ENCODE measurements around the gene DYRK1B.
"Not testable (repeated sequence)": the region's sequence is repeated elsewhere in the genome, so short reads cannot be mapped to it uniquely, and the experiment has no call there.

DYRK1B gene

GRCh38 chr19:39830847-39831246 is 3.1 kb downstream of the DYRK1B start:
- DNase-seq (ENCODE audit: low read depth in 2 of 2), result no peak

GRCh38 chr19:39830406-39830805 is 3.6 kb downstream of the DYRK1B start:
- no peak for DNase-seq (ENCODE audit: low read depth in 2 of 2)

GRCh38 chr19:39829702-39830275 is 4.2 kb downstream of the DYRK1B start:
- DNase-seq (ENCODE audit: low read depth in 2 of 2), result no peak

DNA sequence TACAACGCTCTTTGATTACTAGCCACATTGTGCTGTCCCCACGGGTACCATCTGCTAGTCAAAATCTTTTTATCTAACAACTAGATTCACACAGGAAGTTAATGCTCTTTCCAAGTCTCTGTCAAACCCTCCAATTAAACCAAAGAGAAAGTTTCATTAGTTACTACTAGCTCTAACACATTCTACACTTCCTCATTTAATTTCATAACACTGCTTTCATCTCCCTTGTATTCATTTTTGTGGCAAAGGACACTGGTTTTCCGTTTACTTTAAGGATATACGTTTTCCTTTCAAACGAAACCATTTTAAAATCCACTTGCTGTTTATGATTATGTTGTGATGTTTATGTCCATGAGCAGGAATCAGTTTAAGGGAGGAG is 5.3 kb downstream of the DYRK1B start:
- no peak for DNase-seq (ENCODE audit: low read depth in 2 of 2)

DNA sequence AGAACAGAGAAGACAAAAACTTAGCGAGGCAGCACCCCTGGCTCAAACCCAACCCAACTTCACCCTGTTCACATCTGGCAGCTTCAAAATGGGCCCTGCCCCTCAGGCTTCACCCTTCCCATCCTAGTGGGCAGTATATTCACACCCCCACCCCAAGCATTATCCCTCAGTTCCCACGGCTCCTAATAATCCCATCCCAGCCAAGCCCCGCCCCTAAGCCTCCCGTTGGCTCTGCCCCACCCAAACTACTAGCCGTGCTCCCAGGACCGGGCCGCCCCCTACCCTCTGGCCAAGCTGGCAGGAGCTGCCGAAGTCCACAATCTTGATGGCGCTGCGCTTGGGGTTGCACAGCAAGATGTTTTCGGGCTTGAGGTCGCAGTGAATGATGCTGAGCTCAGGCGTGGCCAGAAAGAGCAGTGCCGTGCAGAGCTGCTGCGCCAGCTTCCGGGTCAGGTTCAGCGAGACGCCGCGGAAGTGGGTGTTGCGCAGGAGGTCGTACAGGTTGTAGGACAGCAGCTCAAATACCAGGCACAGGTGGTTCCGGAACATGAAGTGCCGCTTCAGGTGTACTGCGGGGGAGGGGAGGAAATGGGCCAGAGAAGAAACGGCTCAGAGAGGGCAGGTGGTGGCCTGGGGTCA is 5.8 kb downstream of the DYRK1B start:
- DNase-seq (ENCODE audit: low read depth in 2 of 2), result no peak

DNA sequence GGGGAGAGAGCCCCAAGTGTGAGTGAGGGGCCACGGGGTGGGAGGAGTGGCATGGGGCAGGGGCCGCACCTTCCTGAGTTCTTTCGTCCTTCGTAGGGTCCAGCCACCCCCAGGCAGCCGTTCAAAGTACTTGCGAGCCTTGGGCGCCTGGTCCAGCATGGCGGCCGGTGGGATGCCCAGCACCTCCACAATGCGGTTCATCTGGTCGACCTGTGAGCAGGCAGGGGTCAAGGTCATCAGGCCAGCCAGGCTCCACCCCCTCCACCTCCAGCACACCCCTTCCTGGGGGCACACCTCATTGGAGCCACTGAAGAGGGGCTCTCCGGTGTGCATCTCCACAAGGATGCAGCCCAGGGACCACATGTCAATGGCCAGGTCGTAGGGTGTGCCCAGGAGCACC is 6.7 kb downstream of the DYRK1B start:
- DNase-seq (ENCODE audit: low read depth in 2 of 2), result no peak

DNA sequence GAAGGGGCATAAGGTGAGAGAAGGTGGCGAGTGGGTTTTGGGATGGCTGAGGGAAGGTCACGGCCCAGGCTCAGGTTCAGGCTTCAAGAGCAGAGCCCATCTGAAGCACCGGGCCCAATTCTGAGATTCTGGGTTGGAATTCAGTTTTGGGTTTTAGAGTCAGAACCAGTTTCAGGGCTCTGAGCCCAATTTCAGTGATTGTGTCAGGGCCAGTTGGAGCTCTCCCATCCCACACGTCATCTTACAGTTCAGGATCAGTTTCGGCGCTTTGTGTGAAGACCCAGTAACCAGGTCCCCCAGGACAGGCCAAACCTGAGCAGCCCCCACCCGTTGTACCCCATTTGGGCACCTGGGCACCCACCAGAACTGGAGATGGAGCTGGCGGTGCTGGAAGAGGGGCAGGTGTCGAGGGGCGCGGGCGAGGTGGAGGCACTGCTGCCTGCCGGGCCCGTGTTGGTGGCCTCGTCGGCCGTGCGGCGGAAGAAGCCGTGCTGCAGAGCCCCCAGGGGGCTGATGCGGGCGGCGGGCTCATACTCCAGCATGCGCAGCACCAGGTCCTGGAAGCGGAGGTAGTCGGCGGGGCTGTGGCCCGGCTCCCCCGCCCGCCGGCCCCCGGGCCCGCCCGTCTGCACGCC is 7.5 kb downstream of the DYRK1B start:
- no peak for DNase-seq (ENCODE audit: low read depth in 2 of 2)

DNA sequence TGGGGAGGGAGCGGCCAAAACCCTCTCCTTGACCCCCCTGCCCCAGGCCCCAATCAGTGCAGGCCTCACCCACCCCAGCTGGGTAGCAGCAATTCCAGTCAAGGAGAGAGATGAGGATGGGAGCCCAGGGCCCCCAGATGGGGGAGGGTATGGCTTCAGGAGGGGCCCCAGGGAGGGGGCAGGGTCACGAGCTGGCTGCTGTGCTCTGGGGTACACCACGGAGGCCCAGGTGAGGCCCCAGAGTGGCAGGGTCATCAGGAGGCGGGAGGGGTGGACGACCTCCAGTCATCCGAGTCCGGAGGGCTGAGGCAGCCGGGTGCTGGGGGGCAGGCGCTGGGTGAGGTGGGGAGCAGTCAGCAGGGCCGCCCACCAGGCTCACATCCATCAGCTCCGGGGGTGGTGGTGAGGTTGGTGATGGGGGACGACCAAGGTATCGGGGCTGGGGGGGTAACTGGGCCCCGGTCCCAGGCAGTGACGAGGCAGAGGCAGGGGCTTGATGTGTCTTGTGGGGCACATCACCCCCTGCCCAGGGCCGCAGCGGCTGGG is 8.4 kb downstream of the DYRK1B start:
- DNase-seq (ENCODE audit: low read depth in 2 of 2), result no peak

GRCh38 chr19:39825093-39825463 is 8.9 kb downstream of the DYRK1B start:
- DNase-seq (ENCODE audit: low read depth in 2 of 2), result no peak

GRCh38 chr19:39824143-39825092 is 9.5 kb downstream of the DYRK1B start:
- peak; percentile 67 to 70 for DNase-seq (ENCODE audit: low read depth in 2 of 2)

DNA sequence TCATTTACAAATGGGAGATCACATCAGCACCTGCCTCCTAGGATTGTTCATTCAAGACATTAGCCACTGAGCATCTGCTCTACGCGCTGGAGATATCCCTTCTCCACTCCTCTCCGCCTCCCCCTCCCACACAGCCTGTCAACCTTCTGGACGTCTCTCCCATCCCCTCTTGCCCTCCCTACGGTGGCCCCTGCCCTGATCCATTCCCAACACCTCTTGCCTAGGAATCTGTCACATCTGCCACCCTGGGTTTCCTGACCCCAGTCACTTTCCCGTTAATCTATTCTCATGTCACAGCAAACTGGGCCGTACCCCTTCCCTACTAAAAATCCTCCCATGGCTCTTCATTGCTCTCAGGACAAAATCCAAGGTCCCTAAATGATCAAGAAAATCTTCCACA is 10.3 kb downstream of the DYRK1B start:
- DNase-seq (ENCODE audit: low read depth in 2 of 2), result no peak

GRCh38 chr19:39820696-39821095 is 13.3 kb downstream of the DYRK1B start:
- no peak for DNase-seq (ENCODE audit: low read depth in 2 of 2)

DNA sequence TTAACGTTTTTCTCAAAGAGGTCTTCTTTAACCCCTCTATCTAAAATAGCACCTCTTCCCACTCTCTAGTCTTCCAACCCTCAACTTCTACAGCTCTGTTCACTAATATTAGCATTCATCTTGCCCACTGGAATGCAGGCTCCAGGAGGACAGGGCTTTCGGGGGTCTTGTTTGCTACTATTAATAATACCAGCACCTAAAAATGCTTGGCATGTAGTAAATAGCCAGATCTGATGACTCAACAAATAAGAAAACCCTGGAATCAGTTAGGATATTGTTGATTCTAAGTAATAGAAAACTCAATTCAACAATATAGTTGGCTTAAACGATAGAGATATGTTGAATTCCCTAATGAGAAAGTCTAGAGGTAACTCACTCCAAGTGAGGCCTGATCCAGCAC is 14.2 kb downstream of the DYRK1B start:
- no peak for DNase-seq (ENCODE audit: low read depth in 2 of 2)

- no peak for DNase-seq (ENCODE audit: low read depth in 2 of 2)
Observed at GRCh38 chr19:39818626-39819097, 15.3 kb downstream of the DYRK1B start.

DNA sequence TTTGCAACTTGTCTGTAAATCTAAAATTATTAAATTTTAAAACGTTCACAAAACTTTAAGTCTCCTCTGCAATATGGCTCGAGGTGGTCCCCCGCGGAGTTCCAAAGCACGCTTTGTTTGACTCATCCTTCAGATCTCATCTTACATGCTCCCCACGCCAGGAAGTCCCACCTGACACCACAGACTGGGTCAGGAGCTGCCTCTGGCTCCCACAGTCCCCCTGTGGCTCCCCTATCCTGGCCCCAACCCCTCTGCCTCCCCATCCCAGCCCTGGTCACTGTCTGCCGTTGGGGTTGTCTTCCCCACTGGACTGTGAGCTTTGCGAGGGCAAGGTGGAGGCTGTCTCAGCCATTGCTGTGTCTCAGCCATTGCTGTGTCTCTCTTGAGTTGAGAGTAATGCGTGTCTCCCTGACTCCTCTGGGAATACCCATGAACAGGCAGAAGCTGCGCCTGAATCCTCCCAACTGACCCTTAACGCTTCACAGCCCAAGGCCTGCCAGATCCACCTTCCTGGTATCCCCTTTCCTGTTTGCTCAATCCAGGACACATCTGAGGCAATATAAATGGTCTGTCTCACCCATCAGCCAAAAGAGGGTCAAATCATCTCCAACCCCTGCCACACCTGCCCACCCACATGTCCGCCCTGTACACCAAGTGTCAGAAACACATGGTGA is 15.9 kb downstream of the DYRK1B start:
- DNase-seq (ENCODE audit: low read depth in 2 of 2), result no peak

GRCh38 chr19:39816287-39817048 is 17.5 kb downstream of the DYRK1B start:
- no peak for DNase-seq (ENCODE audit: low read depth in 2 of 2)

GRCh38 chr19:39814595-39814994 is 19.4 kb downstream of the DYRK1B start:
- no peak for DNase-seq (ENCODE audit: low read depth in 2 of 2)

DNA sequence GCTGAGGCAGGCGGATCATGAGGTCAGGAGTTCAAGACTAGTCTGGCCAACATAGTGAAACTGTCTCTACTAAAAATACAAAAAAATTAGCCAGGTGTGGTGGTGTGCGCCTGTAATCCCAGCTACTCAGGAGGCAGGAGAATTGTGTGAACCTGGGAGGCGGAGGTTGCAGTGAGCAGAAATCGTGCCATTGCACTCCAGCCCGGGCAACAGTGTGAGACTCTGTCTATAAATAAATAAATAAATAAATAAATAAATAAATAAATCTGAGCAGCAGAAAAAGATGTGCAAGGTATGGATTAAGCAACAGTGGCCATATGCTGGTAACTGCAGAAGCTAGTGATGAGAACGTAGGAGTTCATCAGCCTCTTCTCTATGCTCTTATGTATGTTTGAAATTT is 19.9 kb downstream of the DYRK1B start:
- not testable (repeated sequence) for DNase-seq (ENCODE audit: low read depth in 2 of 2)

DNA sequence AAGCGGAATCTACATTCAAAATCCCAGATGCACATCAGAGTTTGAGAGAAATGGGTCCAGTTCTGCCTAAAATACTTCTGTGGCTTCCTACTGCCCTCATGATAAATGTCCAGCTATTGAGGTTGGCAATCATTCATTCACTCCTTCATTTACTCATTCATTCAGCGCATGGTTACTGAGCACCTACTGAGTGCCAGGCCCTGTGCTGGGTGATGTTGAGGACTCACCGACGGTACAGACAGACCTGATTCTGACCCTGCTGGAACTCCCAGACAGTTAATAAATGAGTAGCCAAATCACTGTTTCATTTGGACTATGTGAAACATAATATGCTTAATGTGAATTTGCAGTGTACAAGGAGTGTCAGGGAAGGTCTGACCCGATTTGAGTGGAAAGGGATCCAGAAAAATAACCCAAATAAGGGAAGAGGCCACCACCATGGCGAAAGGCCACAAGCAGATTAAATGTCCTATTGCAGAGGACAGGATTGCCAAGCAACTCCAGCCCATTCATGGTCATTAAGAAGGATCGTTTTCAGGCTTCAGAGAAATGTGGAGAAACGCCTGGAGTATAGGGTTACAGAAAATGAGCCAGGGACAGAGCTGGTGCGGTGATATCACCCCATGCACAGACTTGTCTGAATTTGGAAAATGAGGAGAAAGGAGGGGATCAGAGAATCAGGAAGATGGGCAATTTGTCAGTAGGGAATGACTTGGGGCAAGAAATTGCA is 20.5 kb downstream of the DYRK1B start:
- no peak for DNase-seq (ENCODE audit: low read depth in 2 of 2)

GRCh38 chr19:39811064-39811463 is 22.9 kb downstream of the DYRK1B start:
- DNase-seq (ENCODE audit: low read depth in 2 of 2), result no peak

All from stimulated activated CD8-positive, alpha-beta memory T cell treated with anti-CD3 and anti-CD28 coated beads, Interleukin-2, amount 100 ng/mL, for 1 hour (primary cell).